Neural cell (in vitro differentiated cells): ENCODE measurements around the gene CLASP2. TPM values are rescaled to one million over a fixed set of nuclear protein-coding genes. Genes with fewer than 3 reads are reported as not detected.

ENCODE experiments used
- H2AFZ ChIP-seq: fragments of 200-600, 300-800 bp; sonication (generic), shearing (Covaris generic); 2 replicates; pipeline ENCODE4 v1.6.0; 2014; ENCODE audit warnings: low read depth, mild to moderate bottlenecking, antibody characterized with exemption, low read length, moderate library complexity
- H3F3A ChIP-seq: fragments of 200-600 bp; shearing (Covaris generic); 2 replicates; pipeline ENCODE4 v1.6.1; 2016; ENCODE audit warnings: mild to moderate bottlenecking, moderate library complexity, mixed read lengths, antibody characterized with exemption, low read length; ENCODE audit not compliant: insufficient read depth, poor library complexity, severe bottlenecking
- H3K27ac ChIP-seq: fragments of 200-600, 300-800 bp; sonication (generic), shearing (Covaris generic); 2 replicates; pipeline ENCODE4 v1.5.1; 2014; ENCODE audit warnings: mild to moderate bottlenecking, low read length, moderate library complexity
- H3K27me3 ChIP-seq: fragments of 300-800, 200-600 bp; sonication (generic), shearing (Covaris generic); 2 replicates; pipeline ENCODE4 v1.6.0; 2014; ENCODE audit warnings: mild to moderate bottlenecking, low read depth, low read length, moderate library complexity; ENCODE audit not compliant: insufficient read depth
- H3K36me3 ChIP-seq: fragments of 300-800, 200-600 bp; sonication (generic), shearing (Covaris generic); 2 replicates; pipeline ENCODE4 v1.5.1; 2014; ENCODE audit warnings: mild to moderate bottlenecking, antibody characterized with exemption, low read length, moderate library complexity; ENCODE audit not compliant: insufficient read depth
- H3K4me2 ChIP-seq: fragments of 300-800, 200-600 bp; sonication (generic), shearing (Covaris generic); 2 replicates; pipeline ENCODE4 v1.6.0; 2014; ENCODE audit warnings: mild to moderate bottlenecking, low read length
- H3K4me3 ChIP-seq: fragments of 300-800, 200-600 bp; sonication (generic), shearing (Covaris generic); 2 replicates; pipeline ENCODE4 v1.5.1; 2014; ENCODE audit warnings: mild to moderate bottlenecking, low read length, moderate library complexity
- H3K79me2 ChIP-seq: fragments of 200-600 bp; shearing (Covaris generic); replicated peaks from 2 replicates; pipeline ENCODE4 v1.6.0; 2014; ENCODE audit warnings: mild to moderate bottlenecking, low read length, moderate library complexity; ENCODE audit not compliant: insufficient read depth
- H3K9ac ChIP-seq: fragments of 300-800, 200-600 bp; sonication (generic), shearing (Covaris generic); 2 replicates; pipeline ENCODE4 v1.6.1; 2016; ENCODE audit warnings: mild to moderate bottlenecking, low read length, mixed read lengths
- H3K9me2 ChIP-seq: fragments of 200-600 bp; shearing (Covaris generic); 2 replicates; pipeline ENCODE4 v1.6.1; 2016; ENCODE audit warnings: mild to moderate bottlenecking, low read length, mixed read lengths; ENCODE audit not compliant: insufficient read depth
- H3K9me3 ChIP-seq: fragments of 200-600, 300-800 bp; sonication (generic), shearing (Covaris generic); 2 replicates; pipeline ENCODE4 v1.6.1; 2016; ENCODE audit warnings: mild to moderate bottlenecking, mixed run types, low read length, moderate library complexity, mixed read lengths
- H4K20me1 ChIP-seq: fragments of 200-600 bp; shearing (Covaris generic); 2 replicates; pipeline ENCODE4 v1.6.1; 2016; ENCODE audit warnings: mild to moderate bottlenecking, mixed run types; ENCODE audit not compliant: insufficient read depth
- CTCF ChIP-seq: fragments of 450-650 bp; IDR thresholded peaks from 2 replicates; pipeline ENCODE4 v1.5.1; 2014; ENCODE audit warnings: antibody characterized with exemption, mild to moderate bottlenecking, moderate library complexity; ENCODE audit not compliant: poor library complexity, severe bottlenecking
- EP300 ChIP-seq: fragments of 450-650 bp; conservative IDR thresholded peaks from 2 replicates; pipeline ENCODE4 v1.6.1; 2014; ENCODE audit warnings: antibody characterized with exemption, mild to moderate bottlenecking, moderate library complexity; ENCODE audit not compliant: poor library complexity, severe bottlenecking
- EZH2 ChIP-seq: fragments of 200-600, 300-800 bp; shearing (Covaris generic), sonication (generic); IDR thresholded peaks from 2 replicates; pipeline ENCODE4 v1.6.1; 2014; ENCODE audit warnings: antibody characterized with exemption, low read length, borderline replicate concordance, mild to moderate bottlenecking; ENCODE audit not compliant: insufficient read depth, poor library complexity, severe bottlenecking
- MXI1 ChIP-seq: fragments of 450-650 bp; conservative IDR thresholded peaks from 2 replicates; pipeline ENCODE4 v1.6.1; 2014; ENCODE audit warnings: antibody characterized with exemption, mild to moderate bottlenecking; ENCODE audit not compliant: poor library complexity, severe bottlenecking
- POLR2AphosphoS5 ChIP-seq: IDR thresholded peaks from 2 replicates; pipeline ENCODE4 v1.6.1; 2012
- RAD21 ChIP-seq: fragments of 450-650 bp; conservative IDR thresholded peaks from 2 replicates; pipeline ENCODE4 v1.6.1; 2014; ENCODE audit warnings: antibody characterized with exemption, mild to moderate bottlenecking, moderate library complexity
- REST ChIP-seq: IDR thresholded peaks from 2 replicates; pipeline ENCODE4 v1.6.1; 2012; ENCODE audit warnings: borderline replicate concordance
- SMC3 ChIP-seq: fragments of 450-650 bp; conservative IDR thresholded peaks from 2 replicates; pipeline ENCODE4 v1.6.1; 2014; ENCODE audit warnings: antibody characterized with exemption, mild to moderate bottlenecking, moderate library complexity; ENCODE audit not compliant: poor library complexity
- TAF1 ChIP-seq: IDR thresholded peaks from 2 replicates; pipeline ENCODE4 v1.6.1; 2012; ENCODE audit warnings: low read depth
- polyA plus RNA-seq: library from polyadenylated mRNA; depleted of rRNA; stranded (reverse); fragments of >200 nt; gene quantifications from 2 replicates; pipeline ENCODE4 v1.2.3, GENCODE V29; 2014

The CLASP2 gene
- polyA plus RNA-seq, 1 donor from 2014 or later, result 938 TPM

GRCh38 chr3:33525232-33525631 is 192.8 kb downstream of the CLASP2 start:
- no peaks in the 10 kb centered on the region for H3K9me2 ChIP-seq
- H3K4me2 ChIP-seq, result no peak overlapping the region
- peaks cover 12% of the 10 kb centered on the region for H3K9me3 ChIP-seq
- H3F3A ChIP-seq, result no peaks in the 10 kb centered on the region
- no peak overlapping the region for H2AFZ ChIP-seq
- no peaks in the 10 kb centered on the region for H3K27me3 ChIP-seq
- H3K36me3 ChIP-seq, result peaks cover 42% of the 10 kb centered on the region
- no peak overlapping the region for H3K27ac ChIP-seq
- H4K20me1 ChIP-seq, result no peaks in the 10 kb centered on the region
- no peak overlapping the region for H3K4me3 ChIP-seq
- no peak overlapping the region for H3K9ac ChIP-seq
- TF ChIP-seq CTCF (no peak), TAF1 (no peak), EZH2 (no peak), MXI1 (no peak), EP300 (no peak), REST (no peak), POLR2AphosphoS5 (no peak), SMC3 (no peak), RAD21 (no peak)
- peaks cover 9% of the 10 kb centered on the region for H3K79me2 ChIP-seq

GRCh38 chr3:33523093-33523667 is 194.9 kb downstream of the CLASP2 start:
- Histone ChIP-seq H3K79me2 (peaks cover 6% of the 10 kb centered on the region), H3K27me3 (no peaks in the 10 kb centered on the region), H2AFZ (no peak overlapping the region), H3K27ac (no peak overlapping the region), H3K36me3 (peaks cover 41% of the 10 kb centered on the region), H3F3A (no peaks in the 10 kb centered on the region), H3K4me3 (no peak overlapping the region), H3K9ac (no peak overlapping the region), H3K9me3 (peaks cover 12% of the 10 kb centered on the region), H4K20me1 (no peaks in the 10 kb centered on the region), H3K9me2 (no peaks in the 10 kb centered on the region), H3K4me2 (no peak overlapping the region)
- TF ChIP-seq SMC3, result no peak
- TF ChIP-seq MXI1, result no peak
- TF ChIP-seq EP300, result no peak
- TF ChIP-seq EZH2, result no peak
- no peak for TF ChIP-seq REST
- TF ChIP-seq TAF1, result no peak
- TF ChIP-seq CTCF, result no peak
- no peak for TF ChIP-seq POLR2AphosphoS5
- TF ChIP-seq RAD21, result no peak
